Upper lobe of left lung (tissue), 4 donors: ENCODE results near the gene HEXB.
A peak's percentile ranks its signal among the peaks of the same experiment; 100 is the strongest.

ENCODE experiments used
- CTCF ChIP-seq, 6 experiments: fragments of 450-650 bp in 4 of 6; fragments of 200-600 bp in 2 of 6; sonication (generic) in 2 of 6; IDR thresholded peaks; one replicate each; pipeline ENCODE4 v1.5.1; 2016 to 2019; ENCODE audit warnings: antibody characterized with exemption in 6 of 6
- POLR2AphosphoS5 ChIP-seq, 2 donors: sonication (generic); formaldehyde crosslinking; IDR thresholded peaks; one replicate each; pipeline ENCODE4 v1.5.1; 2017; ENCODE audit warnings: antibody characterized with exemption in 2 of 2

GRCh38 chr5:74766418-74766848, 81.4 kb downstream of the HEXB start:
- TF ChIP-seq POLR2AphosphoS5 (IDR thresholded peaks at IDR 0.05) = no peak
- TF ChIP-seq CTCF (IDR thresholded peaks at IDR 0.05) = peak; percentile 19 to 58 (median 37)
